DMS53 (cell line): ENCODE results near the gene RGS16.

Experiments used
- DNase-seq: peaks from one replicate; lab custom pipeline; 2025; lab: John Stamatoyannopoulos, UW

Gene RGS16

GRCh38 chr1:182629499-182630096 lies 25.4 kb upstream of the RGS16 start:
- no peak for DNase-seq

DNA sequence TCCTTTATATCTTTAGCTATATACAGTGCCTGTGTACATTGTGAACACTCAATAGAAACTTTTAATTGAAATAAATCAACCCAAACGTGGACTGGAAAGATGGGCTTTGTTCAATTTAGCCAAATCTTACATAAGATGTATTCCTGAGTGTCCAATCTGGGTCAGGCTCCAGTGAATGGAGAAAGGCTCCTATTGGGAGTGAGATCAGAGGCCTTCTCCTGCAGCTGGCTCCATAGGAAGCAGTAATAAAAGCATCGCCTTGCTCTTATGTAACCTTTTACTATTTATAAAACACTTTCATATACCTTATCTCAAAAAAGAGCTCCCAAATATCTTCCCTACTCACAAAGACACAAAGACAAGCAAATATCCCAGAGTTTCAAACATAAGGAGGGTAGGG lies 24.9 kb upstream of the RGS16 start:
- no peak for DNase-seq

- no peak for DNase-seq
Observed at GRCh38 chr1:182628657-182629056, 24.5 kb upstream of the RGS16 start.

- no peak for DNase-seq
Observed at GRCh38 chr1:182627622-182628021, 23.4 kb upstream of the RGS16 start.

DNA sequence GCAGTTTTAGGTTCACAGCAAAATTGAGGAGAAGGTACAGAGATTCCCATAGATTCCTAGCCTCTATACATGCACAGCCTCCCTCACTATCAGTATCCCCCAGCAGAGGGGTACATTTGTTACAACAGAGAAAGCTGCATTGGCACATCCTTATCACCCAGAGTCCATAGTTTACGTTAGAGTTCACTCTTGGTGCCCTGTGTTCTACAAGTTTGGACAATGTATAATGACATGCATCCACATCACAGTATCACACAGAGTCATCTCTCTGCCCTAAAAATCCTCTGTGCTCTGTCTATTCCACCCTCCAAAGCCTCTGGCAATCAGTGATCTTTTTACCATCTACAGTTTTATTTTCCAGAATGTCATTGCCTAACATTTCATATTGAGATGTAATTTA lies 22.3 kb upstream of the RGS16 start:
- no peak for DNase-seq

DNA sequence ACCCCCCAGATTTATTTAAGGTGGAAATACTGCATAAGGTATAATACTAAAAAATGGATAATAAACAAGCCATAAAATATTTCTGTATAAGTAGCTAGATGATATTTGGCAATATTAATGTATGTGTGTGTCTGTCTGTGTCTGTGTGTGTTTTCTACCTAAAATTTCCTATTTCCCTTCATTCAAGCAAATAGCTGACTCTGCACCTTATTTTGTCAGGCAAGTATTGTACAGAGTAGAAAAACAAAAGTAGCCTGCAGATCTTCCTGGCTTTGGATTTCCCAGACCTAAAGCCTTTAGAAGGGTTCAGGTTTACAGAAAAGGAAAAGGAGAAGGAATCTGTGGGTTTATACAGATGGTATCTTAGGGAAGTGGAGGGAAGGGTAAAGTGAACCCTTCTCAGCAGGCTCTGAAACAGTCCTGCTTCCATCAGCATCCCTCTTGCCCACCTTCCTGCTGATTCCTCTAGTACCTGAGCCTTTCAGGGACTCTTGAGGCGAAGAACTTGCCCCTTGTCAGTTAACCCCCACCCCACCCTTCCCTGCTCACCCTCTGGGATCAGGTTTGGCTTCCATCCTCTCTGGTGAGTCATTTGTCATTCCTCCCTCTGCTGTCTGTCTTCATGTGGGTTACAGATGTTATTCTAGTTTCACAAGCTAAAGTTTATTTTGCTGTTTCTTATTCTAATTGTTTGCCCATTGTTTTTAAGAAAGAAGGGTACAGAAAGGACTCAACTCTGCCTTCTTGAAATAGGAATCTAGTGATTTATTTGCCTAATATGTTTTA lies 21.7 kb upstream of the RGS16 start:
- no peak for DNase-seq

- DNase-seq, result no peak
Observed at GRCh38 chr1:182625024-182625423, 20.8 kb upstream of the RGS16 start.

DNA sequence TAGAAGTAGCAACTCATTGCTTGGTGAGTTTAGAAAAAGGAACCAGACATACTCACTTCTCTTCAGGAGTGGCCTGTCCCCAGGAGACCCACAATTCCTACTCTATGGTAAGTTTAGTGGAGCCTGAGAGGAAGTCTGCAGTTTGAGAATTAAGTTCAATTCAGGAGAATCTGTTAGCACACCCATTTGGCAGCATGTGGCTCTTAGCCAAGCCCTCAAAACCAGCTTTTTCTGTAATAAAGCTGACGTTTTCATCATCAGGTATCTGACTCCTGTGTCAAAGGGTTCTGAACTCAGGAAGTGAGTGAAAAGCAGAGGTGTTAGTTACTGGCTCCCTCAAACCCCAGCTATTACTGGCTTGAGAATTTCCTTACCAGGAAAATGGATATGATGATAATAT lies 20.4 kb upstream of the RGS16 start:
- no peak for DNase-seq

- DNase-seq, result no peak
Observed at GRCh38 chr1:182622901-182623528, 18.8 kb upstream of the RGS16 start.

DNA sequence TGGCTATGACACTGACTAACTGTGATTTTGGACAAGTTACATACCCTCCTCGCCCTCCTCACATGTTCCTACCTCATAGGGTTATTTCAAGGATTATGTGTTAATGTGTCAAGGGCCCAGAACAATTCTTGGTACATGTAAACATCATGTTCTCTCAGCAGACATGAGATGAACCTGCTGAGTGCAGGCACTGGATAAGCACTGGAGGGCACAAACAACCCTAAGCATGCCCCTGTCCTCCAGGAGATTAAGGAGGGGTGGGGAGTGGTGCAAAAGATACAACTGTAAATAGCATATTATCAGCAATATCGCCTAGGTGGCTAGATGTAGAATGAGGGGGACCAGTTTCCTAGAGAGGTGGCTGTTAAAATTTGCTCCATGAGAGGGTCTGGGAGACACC lies 17.7 kb upstream of the RGS16 start:
- no peak for DNase-seq

DNA sequence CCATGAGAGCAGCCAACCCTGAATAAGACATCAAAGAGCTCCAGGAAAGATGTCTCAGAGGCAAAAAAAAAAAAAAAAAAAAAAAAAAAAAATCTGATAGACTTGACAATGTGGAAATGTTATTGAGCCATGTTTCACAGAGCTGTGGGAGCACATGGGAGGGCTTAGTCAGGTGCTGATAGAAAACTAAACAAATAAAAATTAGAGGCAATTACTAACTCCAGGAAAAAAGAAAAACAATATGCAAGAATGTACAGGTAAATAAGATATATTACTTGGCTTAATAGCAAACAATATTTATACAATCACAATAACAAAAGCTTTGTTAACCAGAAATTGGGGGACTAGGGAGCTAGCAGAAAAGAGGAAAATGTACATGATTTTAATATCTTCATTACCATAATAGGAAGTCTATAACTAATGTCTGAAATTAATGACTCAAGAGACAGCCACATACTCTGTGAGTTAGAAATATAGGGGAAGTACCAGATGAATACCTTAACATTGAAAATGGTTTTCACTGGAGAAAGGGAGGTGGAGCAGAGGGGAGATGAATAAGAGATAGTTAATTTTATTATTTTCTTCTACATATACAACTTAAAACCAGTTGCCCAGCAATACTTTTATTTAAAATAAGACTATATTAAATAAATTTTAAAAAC lies 16.9 kb upstream of the RGS16 start:
- DNase-seq, result no peak

DNA sequence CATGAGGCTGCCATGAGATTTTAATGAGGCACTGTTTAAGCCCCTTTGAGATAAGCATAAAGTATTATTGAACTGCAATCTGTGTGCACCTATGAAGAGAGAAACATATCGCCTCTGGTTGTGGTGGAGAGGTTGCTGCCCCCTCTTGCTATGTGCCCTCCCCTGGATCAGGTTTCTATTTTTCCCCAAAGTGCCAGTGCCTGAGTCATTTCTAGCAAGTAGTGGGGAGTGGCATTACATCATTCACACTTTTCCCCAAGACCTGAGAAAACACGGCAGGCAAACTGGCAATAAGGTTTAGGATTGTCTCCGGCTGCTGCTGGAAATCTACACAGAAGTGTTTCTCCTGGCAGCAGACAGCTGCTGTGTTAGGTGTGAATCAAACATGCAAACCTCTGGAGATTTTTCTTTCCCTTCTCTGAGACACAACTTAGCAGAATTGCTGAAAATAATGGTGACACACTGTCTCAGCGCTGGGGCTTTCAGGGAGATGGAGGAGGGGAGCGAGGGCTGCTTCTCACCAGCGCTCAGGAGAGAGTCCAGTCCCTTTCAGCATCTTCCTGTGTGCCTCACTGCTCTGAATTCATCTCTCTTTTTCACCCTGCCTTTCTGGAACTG lies 13.7 kb upstream of the RGS16 start:
- DNase-seq, result peak; percentile 52

DNA sequence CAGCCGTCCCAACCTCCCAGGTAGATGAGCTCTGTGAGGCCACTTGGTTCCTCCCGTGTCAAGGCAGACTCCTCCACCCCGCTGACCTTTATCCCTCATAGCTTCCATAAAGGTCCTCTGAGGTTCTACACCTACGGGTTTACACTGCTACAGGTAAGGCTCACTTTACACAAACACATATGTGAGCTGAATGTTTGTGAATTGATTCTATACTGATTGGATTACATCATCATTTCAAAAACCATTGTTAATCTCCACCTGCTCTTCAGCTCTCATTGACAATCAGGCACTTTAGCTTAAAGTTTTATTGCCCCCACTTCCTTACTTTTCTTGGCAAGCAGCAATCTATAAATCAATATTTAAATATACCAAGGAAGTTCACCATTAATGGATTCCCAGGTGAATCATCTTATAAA lies 12.8 kb upstream of the RGS16 start:
- peak; percentile 59 for DNase-seq

- peak; percentile 81 for DNase-seq
Observed at GRCh38 chr1:182616130-182617013, 12.2 kb upstream of the RGS16 start.

GRCh38 chr1:182615468-182616129 lies 11.4 kb upstream of the RGS16 start:
- DNase-seq, result peak; percentile 70

GRCh38 chr1:182614796-182615454 lies 10.7 kb upstream of the RGS16 start:
- peak; percentile 92 for DNase-seq

GRCh38 chr1:182611787-182612186 lies 7.6 kb upstream of the RGS16 start:
- peak; percentile 46 for DNase-seq

GRCh38 chr1:182611326-182611725 lies 7.1 kb upstream of the RGS16 start:
- DNase-seq, result no peak

GRCh38 chr1:182610606-182611194 lies 6.5 kb upstream of the RGS16 start:
- DNase-seq, result no peak
